Kidney (tissue), 14 donors: Measurements from ENCODE around the gene PTPRJ. TPM values are rescaled to one million over a fixed set of nuclear protein-coding genes. Genes with fewer than 3 reads are reported as not detected.
A peak's percentile ranks its signal among the peaks of the same experiment; 100 is the strongest.

Experiments used
- DNase-seq, 5 donors: peaks; one replicate each; pipeline ENCODE4 v3.0.0-alpha.2; 2013 to 2020
- FAIRE-seq: peaks from 2 replicates; lab custom pipeline; 2012; peaks lifted over from hg19 to GRCh38; lab: Jason Lieb, UNC
- H3K27ac ChIP-seq, 2 donors: one replicate each; pipeline ENCODE4 v1.7.0; 2013; ENCODE audit warnings: low read depth in 2 of 2, low read length in 2 of 2, inconsistent platforms in 1 of 2
- H3K27me3 ChIP-seq: one replicate; pipeline ENCODE4 v1.7.1; 2013; ENCODE audit warnings: low read length, inconsistent platforms; ENCODE audit not compliant: control insufficient read depth, insufficient read depth
- H3K36me3 ChIP-seq, 3 donors: one replicate each; pipeline versions ENCODE4 v1.7.0 to v1.7.1; 2013; ENCODE audit warnings: low read length in 3 of 3, control low read depth in 1 of 3, inconsistent platforms in 1 of 3; ENCODE audit not compliant: insufficient read depth in 3 of 3, control insufficient read depth in 2 of 3
- H3K4me1 ChIP-seq, 3 donors: one replicate each; pipeline versions ENCODE4 v1.7.0 to v1.7.1; 2013; ENCODE audit warnings: low read length in 3 of 3, inconsistent platforms in 1 of 3, low read depth in 1 of 3; ENCODE audit not compliant: control insufficient read depth in 2 of 3, insufficient read depth in 2 of 3
- H3K4me3 ChIP-seq, 3 donors: one replicate each; pipeline versions ENCODE4 v1.7.0 to v1.8.1; 2013; ENCODE audit warnings: low read length in 3 of 3, control low read depth in 1 of 3, inconsistent platforms in 1 of 3
- H3K9ac ChIP-seq, 3 donors: one replicate each; pipeline versions ENCODE4 v1.7.0 to v1.7.1; 2013; ENCODE audit warnings: low read length in 3 of 3, control low read depth in 1 of 3, inconsistent platforms in 1 of 3
- H3K9me3 ChIP-seq, 3 donors: one replicate each; pipeline versions ENCODE4 v1.7.0 to v1.7.1; 2013; ENCODE audit warnings: low read length in 3 of 3, control low read depth in 1 of 3, inconsistent platforms in 1 of 3; ENCODE audit not compliant: control insufficient read depth in 2 of 3, insufficient read depth in 1 of 3
- intact Hi-C: fragments of 100-400 bp; cut with DNase I; formaldehyde crosslinking; loops from one replicate; pipeline ENCODE4 v1.11.1; 2022
- polyA plus RNA-seq: library from polyadenylated mRNA; stranded (reverse); fragments of 350-450 nt; fragmentation: Illumina TruSeq; extraction: RNeasy Lipid Tissue Mini Kit (QIAGEN cat#74804); gene quantifications from one replicate; pipeline ENCODE4 v1.2.3, GENCODE V29; 2014; ENCODE audit warnings: low read depth, low replicate concordance; ENCODE audit not compliant: insufficient read depth
- total RNA-seq: library from RNA; stranded (reverse); fragmentation: NEBNext Ultra II Directional; extraction: Animal tissue kit (Norgen Biotek cat#: 25700); gene quantifications from one replicate; pipeline ENCODE4 v1.2.1, GENCODE V29; 2021
- TF ChIP-seq, protein P1 (sequence below): IDR thresholded peaks from 3 replicates; pipeline ENCODE4 v1.5.1; 2012; ENCODE audit warnings: mild to moderate bottlenecking, moderate library complexity, borderline replicate concordance; ENCODE audit not compliant: insufficient read depth; ENCODE audit errors: extremely low read depth
- donor health status: control.
- donor health status: control.
- donor health status: control.
- donor health status: control.
- donor health status: control.
- donor health status: DM: yes; HTN: yes; CAD: no.
- donor health status: Normal renal cell carcinoma (clear cell type).

PTPRJ gene
- total and polyA plus RNA-seq, 2 donors from 2014 or later = 9.2 to 80.5 TPM

DNA sequence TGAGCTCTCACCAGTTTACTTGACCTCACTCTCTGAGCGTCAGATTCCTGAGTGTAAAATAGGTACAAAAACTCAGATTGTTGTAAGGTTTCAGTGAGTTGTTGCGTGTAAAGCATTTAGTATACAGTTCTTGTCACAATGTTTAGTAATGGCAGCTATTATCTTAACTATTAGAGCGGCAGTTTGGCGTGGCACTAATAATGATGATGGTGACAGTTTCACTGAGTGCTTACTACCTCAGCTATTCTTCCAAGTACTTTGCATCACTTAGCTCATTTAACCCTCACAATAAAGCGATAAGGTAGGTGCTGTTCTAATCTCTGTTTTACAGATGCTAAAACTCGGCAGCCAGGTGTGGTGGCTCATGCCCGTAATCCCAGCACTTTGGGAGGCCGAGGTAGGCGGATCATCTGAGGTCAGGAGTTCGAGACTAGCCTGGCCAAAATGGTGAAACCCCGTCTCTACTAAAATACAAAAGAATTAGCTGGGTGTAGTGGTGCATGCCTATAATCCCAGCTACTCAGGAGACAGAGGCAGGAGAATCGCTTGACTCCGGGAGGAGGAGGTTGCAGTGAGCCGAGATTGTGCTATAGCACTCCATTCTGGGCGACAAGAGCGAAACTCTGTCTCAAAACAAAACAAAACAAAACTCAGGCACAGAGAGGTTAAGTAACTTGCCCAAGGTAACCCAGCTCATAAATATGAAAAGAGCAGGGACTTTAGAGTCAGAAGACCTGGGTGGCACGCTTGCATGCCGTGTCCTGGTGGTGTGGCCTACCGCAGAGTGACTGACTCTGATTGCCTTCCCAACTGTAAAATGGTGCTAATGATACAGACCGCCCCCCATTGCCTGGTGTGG is 76.2 kb downstream of the PTPRJ start:
- DNase-seq (no peak), FAIRE-seq (no peak)
- Histone ChIP-seq H3K9me3 (no peaks in the 10 kb centered on the region), H3K4me1 (peaks cover 15 to 60% (median 37%) of the 10 kb centered on the region in 3 donors), H3K27me3 (no peaks in the 10 kb centered on the region), H3K4me3 (no peak overlapping the region), H3K36me3 (no peaks in the 10 kb centered on the region), H3K9ac (peak overlapping the region in 1 of 3 donors; percentile 48), H3K27ac (peak overlapping the region; percentile 35 to 87)
- TF ChIP-seq, protein P1, sequence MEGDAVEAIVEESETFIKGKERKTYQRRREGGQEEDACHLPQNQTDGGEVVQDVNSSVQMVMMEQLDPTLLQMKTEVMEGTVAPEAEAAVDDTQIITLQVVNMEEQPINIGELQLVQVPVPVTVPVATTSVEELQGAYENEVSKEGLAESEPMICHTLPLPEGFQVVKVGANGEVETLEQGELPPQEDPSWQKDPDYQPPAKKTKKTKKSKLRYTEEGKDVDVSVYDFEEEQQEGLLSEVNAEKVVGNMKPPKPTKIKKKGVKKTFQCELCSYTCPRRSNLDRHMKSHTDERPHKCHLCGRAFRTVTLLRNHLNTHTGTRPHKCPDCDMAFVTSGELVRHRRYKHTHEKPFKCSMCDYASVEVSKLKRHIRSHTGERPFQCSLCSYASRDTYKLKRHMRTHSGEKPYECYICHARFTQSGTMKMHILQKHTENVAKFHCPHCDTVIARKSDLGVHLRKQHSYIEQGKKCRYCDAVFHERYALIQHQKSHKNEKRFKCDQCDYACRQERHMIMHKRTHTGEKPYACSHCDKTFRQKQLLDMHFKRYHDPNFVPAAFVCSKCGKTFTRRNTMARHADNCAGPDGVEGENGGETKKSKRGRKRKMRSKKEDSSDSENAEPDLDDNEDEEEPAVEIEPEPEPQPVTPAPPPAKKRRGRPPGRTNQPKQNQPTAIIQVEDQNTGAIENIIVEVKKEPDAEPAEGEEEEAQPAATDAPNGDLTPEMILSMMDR = no peak
- intact Hi-C loops = no loop called here

GRCh38 chr11:48058064-48058463 is 77.7 kb downstream of the PTPRJ start:
- Histone ChIP-seq H3K27ac (no peak overlapping the region), H3K27me3 (no peaks in the 10 kb centered on the region), H3K9ac (no peak overlapping the region), H3K4me1 (peaks cover 15 to 47% (median 25%) of the 10 kb centered on the region in 3 donors), H3K36me3 (no peaks in the 10 kb centered on the region), H3K9me3 (no peaks in the 10 kb centered on the region), H3K4me3 (no peak overlapping the region)
- FAIRE-seq = no peak
- TF ChIP-seq, protein P1 = no peak
- no peak for DNase-seq
- intact Hi-C loops = no loop called here

DNA sequence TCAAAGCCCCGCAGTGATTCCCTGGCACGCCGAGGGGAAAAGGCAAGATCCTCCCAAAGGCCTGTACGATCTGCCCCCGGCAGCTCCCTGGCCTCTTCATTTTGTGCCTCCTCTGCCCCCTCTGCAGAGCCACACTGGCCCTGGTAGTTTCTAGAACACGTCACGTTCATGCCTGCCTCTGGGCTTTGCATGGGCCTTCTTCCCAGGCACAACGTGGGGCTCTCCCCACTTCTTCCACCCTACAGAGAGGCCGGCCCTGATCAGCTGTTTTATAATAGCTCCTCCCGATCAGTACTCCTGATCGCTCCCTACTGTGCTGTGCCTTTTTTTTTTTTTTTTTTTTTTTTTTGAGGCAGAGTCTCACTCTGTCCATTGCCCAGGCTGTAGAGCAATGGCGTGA is 78.4 kb downstream of the PTPRJ start:
- no peak for FAIRE-seq
- Histone ChIP-seq H3K9ac (no peak overlapping the region), H3K4me3 (no peak overlapping the region), H3K9me3 (no peaks in the 10 kb centered on the region), H3K36me3 (no peaks in the 10 kb centered on the region), H3K27ac (no peak overlapping the region), H3K27me3 (no peaks in the 10 kb centered on the region), H3K4me1 (peaks cover 18 to 47% (median 28%) of the 10 kb centered on the region in 3 donors)
- intact Hi-C loops = no loop called here
- TF ChIP-seq, protein P1 = no peak
- DNase-seq = no peak
